Stimulated activated memory B cell treated with anti-CD40 and anti-IgM and Interleukin-4, amounts not matched to agents 10 μg/mL and 1 μg/mL and 100 μg/mL, for 72 hours (primary cell): Measurements from ENCODE around the gene GRIP1.
A peak's percentile ranks its signal among the peaks of the same experiment; 100 is the strongest.

Experiments
- ATAC-seq: fragments of 150-1000 bp; cut with Tn5 transposase; 2 replicates; pipeline ENCODE4 v1.10.0; 2021
- H3K27ac Mint-ChIP-seq: one replicate; pipeline ENCODE4 v1.8.0; 2022; ENCODE audit warnings: mild to moderate bottlenecking, mixed read lengths
- H3K27me3 Mint-ChIP-seq: one replicate; pipeline ENCODE4 v1.8.0; 2022; ENCODE audit warnings: mixed read lengths
- H3K36me3 Mint-ChIP-seq: one replicate; pipeline ENCODE4 v1.8.0; 2022; ENCODE audit warnings: mixed read lengths
- H3K4me1 Mint-ChIP-seq: one replicate; pipeline ENCODE4 v1.8.0; 2022; ENCODE audit warnings: mixed read lengths
- H3K4me3 Mint-ChIP-seq: one replicate; pipeline ENCODE4 v1.8.0; 2022; ENCODE audit warnings: mild to moderate bottlenecking, moderate library complexity, mixed read lengths
- H3K9me3 Mint-ChIP-seq: one replicate; pipeline ENCODE4 v1.8.0; 2022; ENCODE audit warnings: mixed read lengths

The GRIP1 gene

GRCh38 chr12:66571361-66571915 lies 107.4 kb downstream of the GRIP1 start:
- no peak overlapping the region for H3K4me3 Mint-ChIP-seq
- no peak overlapping the region for H3K27ac Mint-ChIP-seq
- ATAC-seq = no peak
- H3K9me3 Mint-ChIP-seq = peaks cover 3% of the 10 kb centered on the region
- H3K4me1 Mint-ChIP-seq = no peaks in the 10 kb centered on the region
- H3K27me3 Mint-ChIP-seq = peaks cover 15% of the 10 kb centered on the region
- H3K36me3 Mint-ChIP-seq = no peaks in the 10 kb centered on the region

- Mint-ChIP-seq H3K9me3 (peaks cover 25% of the 10 kb centered on the region), H3K27me3 (peaks cover 10% of the 10 kb centered on the region), H3K36me3 (no peaks in the 10 kb centered on the region), H3K4me3 (no peak overlapping the region), H3K27ac (no peak overlapping the region), H3K4me1 (no peaks in the 10 kb centered on the region)
- no peak for ATAC-seq
Measured at GRCh38 chr12:66563220-66563619, 115.7 kb downstream of the GRIP1 start.

- Mint-ChIP-seq H3K4me1 (no peaks in the 10 kb centered on the region), H3K4me3 (no peak overlapping the region), H3K36me3 (no peaks in the 10 kb centered on the region), H3K27ac (no peak overlapping the region), H3K27me3 (peaks cover 43% of the 10 kb centered on the region), H3K9me3 (peaks cover 9% of the 10 kb centered on the region)
- no peak for ATAC-seq
Measured at GRCh38 chr12:66555113-66555512, 123.8 kb downstream of the GRIP1 start.

DNA sequence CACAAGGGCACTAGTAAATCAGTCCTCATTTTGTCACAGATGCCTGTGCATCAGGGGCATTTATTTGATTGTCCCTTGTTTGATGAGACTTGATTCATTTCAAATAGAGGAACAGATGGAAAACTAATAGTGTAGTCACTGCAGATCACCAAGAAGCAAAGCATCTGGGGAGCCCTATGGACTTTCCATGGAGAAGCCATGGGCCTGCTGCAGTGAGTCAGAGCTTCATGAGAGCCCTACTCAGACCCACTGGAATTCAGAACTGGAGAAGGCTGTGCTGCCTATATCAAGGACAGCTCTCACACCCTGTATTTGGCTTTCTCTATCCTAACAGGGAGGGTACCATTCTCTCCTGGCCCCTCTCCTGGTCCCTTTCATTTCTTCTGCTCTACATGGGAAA lies 126.2 kb downstream of the GRIP1 start:
- Mint-ChIP-seq H3K4me3 (no peak overlapping the region), H3K27ac (no peak overlapping the region), H3K4me1 (peaks cover 10% of the 10 kb centered on the region), H3K36me3 (no peaks in the 10 kb centered on the region), H3K27me3 (peaks cover 30% of the 10 kb centered on the region), H3K9me3 (peaks cover 3% of the 10 kb centered on the region)
- ATAC-seq = no peak

GRCh38 chr12:66550626-66551025 lies 128.2 kb downstream of the GRIP1 start:
- no peaks in the 10 kb centered on the region for H3K36me3 Mint-ChIP-seq
- ATAC-seq = no peak
- H3K9me3 Mint-ChIP-seq = no peaks in the 10 kb centered on the region
- H3K27ac Mint-ChIP-seq = no peak overlapping the region
- no peak overlapping the region for H3K4me3 Mint-ChIP-seq
- peaks cover 9% of the 10 kb centered on the region for H3K27me3 Mint-ChIP-seq
- peaks cover 10% of the 10 kb centered on the region for H3K4me1 Mint-ChIP-seq

- no peak for ATAC-seq
- Mint-ChIP-seq H3K27me3 (no peaks in the 10 kb centered on the region), H3K4me1 (peaks cover 10% of the 10 kb centered on the region), H3K27ac (no peak overlapping the region), H3K36me3 (no peaks in the 10 kb centered on the region), H3K4me3 (no peak overlapping the region), H3K9me3 (no peaks in the 10 kb centered on the region)
Measured at GRCh38 chr12:66549050-66549389, 129.9 kb downstream of the GRIP1 start.

DNA sequence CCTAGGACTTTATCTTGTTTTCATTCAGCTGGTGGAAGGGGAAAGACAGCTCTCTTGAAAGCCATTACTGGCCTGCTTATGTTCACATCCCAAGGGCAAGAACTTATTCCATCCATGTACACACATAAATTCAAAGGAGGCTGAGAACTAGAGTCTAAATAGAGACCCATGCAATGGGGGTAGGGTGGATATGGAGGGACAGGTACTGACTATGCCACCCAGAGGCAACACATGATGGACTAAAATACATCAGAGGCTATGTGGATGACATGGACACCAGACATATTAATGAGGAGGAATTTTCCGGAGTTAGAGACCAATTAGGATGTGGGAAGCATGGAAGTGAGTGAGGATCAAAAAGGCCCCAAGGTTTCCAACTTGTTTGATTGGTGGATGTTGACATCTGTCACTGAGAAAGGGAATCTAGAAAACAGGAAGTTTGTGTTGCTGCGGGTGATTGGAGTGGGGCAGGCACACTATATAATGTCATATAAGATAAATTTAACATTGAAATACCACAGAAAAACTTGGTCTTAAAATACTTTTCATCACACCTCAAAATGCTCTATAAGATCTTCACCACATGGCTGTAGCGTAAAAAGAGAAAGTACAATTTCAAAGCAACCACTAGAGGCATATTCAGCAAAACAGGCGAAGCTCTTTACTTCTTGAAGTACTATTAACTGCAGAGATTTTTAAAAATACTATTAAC lies 130.4 kb downstream of the GRIP1 start:
- no peaks in the 10 kb centered on the region for H3K27me3 Mint-ChIP-seq
- H3K27ac Mint-ChIP-seq = peak overlapping the region; percentile 11
- H3K4me3 Mint-ChIP-seq = no peak overlapping the region
- no peaks in the 10 kb centered on the region for H3K36me3 Mint-ChIP-seq
- H3K9me3 Mint-ChIP-seq = no peaks in the 10 kb centered on the region
- peak; percentile 51 for ATAC-seq
- peaks cover 10% of the 10 kb centered on the region for H3K4me1 Mint-ChIP-seq

DNA sequence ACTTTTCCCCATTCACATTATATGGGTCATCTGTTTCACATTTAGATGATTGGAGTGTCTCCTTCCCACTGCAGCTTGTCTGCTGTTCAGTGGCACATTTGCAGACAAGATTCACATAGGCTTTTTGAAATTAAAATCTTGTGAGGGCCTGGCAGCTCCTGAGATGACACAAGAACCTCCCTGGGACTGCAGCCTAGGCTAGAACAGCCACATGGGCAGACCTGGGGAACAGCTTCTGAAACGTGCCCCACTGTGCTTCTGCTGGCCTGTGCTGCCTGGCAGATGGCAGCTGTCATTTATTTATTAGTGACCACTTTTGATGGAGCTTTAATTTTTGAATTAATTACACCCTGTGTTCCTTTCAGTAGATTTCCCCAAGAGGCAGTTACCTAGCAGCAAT lies 137.4 kb downstream of the GRIP1 start:
- H3K27ac Mint-ChIP-seq = no peak overlapping the region
- no peak for ATAC-seq
- no peaks in the 10 kb centered on the region for H3K9me3 Mint-ChIP-seq
- no peaks in the 10 kb centered on the region for H3K36me3 Mint-ChIP-seq
- no peak overlapping the region for H3K4me3 Mint-ChIP-seq
- no peaks in the 10 kb centered on the region for H3K4me1 Mint-ChIP-seq
- no peaks in the 10 kb centered on the region for H3K27me3 Mint-ChIP-seq

GRCh38 chr12:66539431-66539830 lies 139.4 kb downstream of the GRIP1 start:
- Mint-ChIP-seq H3K4me3 (no peak overlapping the region), H3K4me1 (no peaks in the 10 kb centered on the region), H3K27ac (no peak overlapping the region), H3K36me3 (no peaks in the 10 kb centered on the region), H3K9me3 (no peaks in the 10 kb centered on the region), H3K27me3 (no peaks in the 10 kb centered on the region)
- no peak for ATAC-seq

DNA sequence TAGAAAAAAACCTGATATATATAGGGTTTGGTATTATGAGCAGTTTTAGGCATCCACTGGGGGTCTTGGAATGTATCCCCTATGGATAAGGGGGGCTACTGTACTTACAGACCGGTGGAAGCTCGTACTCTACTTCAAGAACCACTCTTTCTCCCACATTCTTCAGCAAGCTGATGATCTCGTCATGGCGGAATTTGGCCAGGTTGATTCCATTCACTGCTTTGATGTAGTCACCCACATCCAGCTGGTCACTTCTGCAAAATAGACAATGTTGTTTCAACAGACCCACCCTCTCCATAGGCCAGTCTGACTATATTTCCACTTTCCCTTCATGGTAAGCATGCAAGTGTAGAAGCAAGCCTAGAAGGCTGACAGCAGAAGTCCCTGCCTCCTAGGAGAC lies 139.9 kb downstream of the GRIP1 start:
- H3K27me3 Mint-ChIP-seq = no peaks in the 10 kb centered on the region
- no peaks in the 10 kb centered on the region for H3K4me1 Mint-ChIP-seq
- H3K27ac Mint-ChIP-seq = no peak overlapping the region
- no peak overlapping the region for H3K4me3 Mint-ChIP-seq
- no peak for ATAC-seq
- H3K9me3 Mint-ChIP-seq = no peaks in the 10 kb centered on the region
- no peaks in the 10 kb centered on the region for H3K36me3 Mint-ChIP-seq

- H3K9me3 Mint-ChIP-seq = no peaks in the 10 kb centered on the region
- H3K36me3 Mint-ChIP-seq = no peaks in the 10 kb centered on the region
- H3K4me1 Mint-ChIP-seq = no peaks in the 10 kb centered on the region
- no peaks in the 10 kb centered on the region for H3K27me3 Mint-ChIP-seq
- no peak overlapping the region for H3K4me3 Mint-ChIP-seq
- H3K27ac Mint-ChIP-seq = no peak overlapping the region
- no peak for ATAC-seq
Measured at GRCh38 chr12:66537876-66538275, 141.0 kb downstream of the GRIP1 start.

DNA sequence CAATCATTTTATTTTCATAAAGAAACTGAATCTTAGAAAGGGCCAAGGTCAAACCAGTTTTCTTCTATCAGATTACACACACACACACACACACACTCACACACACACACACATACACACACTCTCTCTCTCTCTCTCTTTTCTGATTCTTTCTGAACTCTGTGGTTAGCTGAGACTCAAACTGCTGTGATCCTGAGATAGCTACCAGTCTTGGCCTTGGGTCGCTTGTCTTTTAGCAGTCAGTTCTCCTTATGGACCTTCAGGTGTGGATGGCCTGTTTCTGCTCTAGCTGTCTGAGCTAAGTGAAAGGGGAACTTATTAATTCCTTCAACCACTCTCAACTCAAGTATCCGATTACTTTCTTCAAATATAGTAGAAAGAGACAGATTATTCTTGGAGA lies 145.1 kb downstream of the GRIP1 start:
- Mint-ChIP-seq H3K9me3 (peaks cover 1% of the 10 kb centered on the region), H3K4me1 (no peaks in the 10 kb centered on the region), H3K27ac (no peak overlapping the region), H3K36me3 (no peaks in the 10 kb centered on the region), H3K27me3 (no peaks in the 10 kb centered on the region), H3K4me3 (no peak overlapping the region)
- ATAC-seq = no peak

DNA sequence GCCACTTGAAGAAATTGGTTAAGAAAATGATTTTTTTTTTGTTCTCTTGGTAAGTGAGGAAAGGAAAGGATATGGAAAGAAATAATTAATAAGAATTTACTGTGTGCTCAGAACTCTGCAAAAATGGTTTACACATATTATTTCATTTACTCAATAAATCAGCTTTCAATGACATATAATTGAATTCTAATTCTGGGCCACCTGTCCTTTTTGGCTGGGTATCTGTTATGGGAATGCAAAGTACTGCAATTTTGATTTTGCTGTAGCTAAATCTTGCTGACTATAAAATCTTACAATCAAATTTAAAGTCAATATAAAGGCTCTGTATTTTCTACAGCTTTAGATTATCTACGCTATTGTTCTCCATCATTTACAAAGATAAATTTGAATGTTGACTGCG lies 147.1 kb downstream of the GRIP1 start:
- no peak for ATAC-seq
- H3K36me3 Mint-ChIP-seq = no peaks in the 10 kb centered on the region
- no peak overlapping the region for H3K4me3 Mint-ChIP-seq
- H3K27ac Mint-ChIP-seq = no peak overlapping the region
- H3K9me3 Mint-ChIP-seq = peaks cover 4% of the 10 kb centered on the region
- no peaks in the 10 kb centered on the region for H3K27me3 Mint-ChIP-seq
- H3K4me1 Mint-ChIP-seq = no peaks in the 10 kb centered on the region

DNA sequence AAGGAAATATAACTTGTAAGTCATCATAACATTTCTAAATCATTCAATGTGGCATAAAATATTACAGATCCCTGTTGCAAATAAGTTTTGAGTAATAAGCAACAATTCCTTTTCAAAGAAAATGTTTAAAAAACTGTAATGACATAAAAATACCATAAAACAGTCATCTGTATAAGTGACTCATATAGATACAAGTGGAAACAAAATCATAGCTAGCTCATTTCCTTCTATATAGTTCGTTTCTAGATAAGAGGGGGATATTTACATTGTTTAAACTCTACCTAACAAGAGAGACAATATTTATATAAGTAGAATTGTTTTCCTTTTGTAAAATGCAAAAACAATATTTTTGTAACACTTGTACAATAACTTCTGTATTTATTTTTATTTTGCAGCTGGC lies 148.9 kb downstream of the GRIP1 start:
- Mint-ChIP-seq H3K27ac (no peak overlapping the region), H3K4me1 (no peaks in the 10 kb centered on the region), H3K36me3 (no peaks in the 10 kb centered on the region), H3K9me3 (peaks cover 4% of the 10 kb centered on the region), H3K4me3 (no peak overlapping the region), H3K27me3 (no peaks in the 10 kb centered on the region)
- ATAC-seq = no peak

DNA sequence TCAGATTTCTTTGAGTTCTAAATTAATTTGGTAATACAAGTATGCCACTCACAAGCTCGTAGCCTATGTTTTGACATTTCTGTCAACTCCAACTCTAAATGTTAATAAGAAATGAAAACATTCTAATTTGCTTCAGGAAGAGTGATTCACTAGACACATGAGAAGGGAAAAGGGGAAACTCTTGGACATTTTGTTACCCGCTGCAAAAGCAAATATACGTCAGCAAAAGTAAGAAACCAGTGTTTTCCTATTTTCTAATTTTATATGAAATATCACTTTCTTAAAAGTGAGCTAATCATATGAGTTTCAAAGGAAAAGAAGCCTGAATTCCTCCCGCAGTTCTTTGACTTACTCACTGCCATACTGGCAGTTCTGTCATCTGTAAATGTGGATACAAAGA lies 162.3 kb downstream of the GRIP1 start:
- Mint-ChIP-seq H3K36me3 (no peaks in the 10 kb centered on the region), H3K27ac (no peak overlapping the region), H3K4me1 (no peaks in the 10 kb centered on the region), H3K9me3 (peaks cover 2% of the 10 kb centered on the region), H3K4me3 (no peak overlapping the region), H3K27me3 (no peaks in the 10 kb centered on the region)
- no peak for ATAC-seq

- H3K36me3 Mint-ChIP-seq = no peaks in the 10 kb centered on the region
- ATAC-seq = no peak
- no peaks in the 10 kb centered on the region for H3K9me3 Mint-ChIP-seq
- no peak overlapping the region for H3K4me3 Mint-ChIP-seq
- no peaks in the 10 kb centered on the region for H3K27me3 Mint-ChIP-seq
- no peaks in the 10 kb centered on the region for H3K4me1 Mint-ChIP-seq
- H3K27ac Mint-ChIP-seq = no peak overlapping the region
Measured at GRCh38 chr12:66516133-66516532, 162.7 kb downstream of the GRIP1 start.
